Ishikawa (cell line): ENCODE results near the gene STAG1.

ENCODE experiments used
- CREB1 ChIP-seq: IDR thresholded peaks from 2 replicates; pipeline ENCODE4 v1.6.1; 2012; ENCODE audit warnings: low read depth
- EGR1 ChIP-seq: IDR thresholded peaks from 2 replicates; pipeline ENCODE4 v1.6.1; 2012
- EP300 ChIP-seq: IDR thresholded peaks from 2 replicates; pipeline ENCODE4 v1.6.1; 2012; ENCODE audit warnings: borderline replicate concordance
- MAX ChIP-seq: IDR thresholded peaks from 2 replicates; pipeline ENCODE4 v1.6.1; 2012
- NFIC ChIP-seq: IDR thresholded peaks from 2 replicates; pipeline ENCODE4 v1.6.1; 2012
- RAD21 ChIP-seq: IDR thresholded peaks from 2 replicates; pipeline ENCODE4 v1.6.1; 2012; ENCODE audit warnings: low read depth
- REST ChIP-seq: IDR thresholded peaks from 2 replicates; pipeline ENCODE4 v1.6.1; 2012; ENCODE audit warnings: low read depth, mild to moderate bottlenecking
- TAF1 ChIP-seq: IDR thresholded peaks from 2 replicates; pipeline ENCODE4 v1.6.1; 2012; ENCODE audit warnings: low read depth, mild to moderate bottlenecking
- TCF12 ChIP-seq: IDR thresholded peaks from 2 replicates; pipeline ENCODE4 v1.6.1; 2012; ENCODE audit warnings: low read depth
- TEAD4 ChIP-seq: IDR thresholded peaks from 2 replicates; pipeline ENCODE4 v1.6.1; 2012
- USF1 ChIP-seq: IDR thresholded peaks from 2 replicates; pipeline ENCODE4 v1.6.1; 2012

GRCh38 chr3:136576279-136577009 lies 175.7 kb downstream of the STAG1 start:
- TF ChIP-seq REST = no peak
- TF ChIP-seq MAX = no peak
- TF ChIP-seq EP300 = no peak
- TF ChIP-seq TCF12 = no peak
- no peak for TF ChIP-seq TEAD4
- TF ChIP-seq TAF1 = no peak
- TF ChIP-seq USF1 = no peak
- TF ChIP-seq NFIC = no peak
- no peak for TF ChIP-seq CREB1
- no peak for TF ChIP-seq EGR1
- no peak for TF ChIP-seq RAD21
